Spleen (tissue), 11 donors: ENCODE data around the gene FAM107B. TPM values are rescaled to one million over a fixed set of nuclear protein-coding genes. Genes with fewer than 3 reads are reported as not detected.

Experiments
- DNase-seq: peaks from one replicate; pipeline ENCODE4 v3.0.0-alpha.2; 2020
- H3K27ac ChIP-seq, 8 donors: fragments of 200-600 bp; sonication (generic) in 7 of 8; 1 replicate in 4 of 8; 2 replicates in 4 of 8; pipeline versions ENCODE4 v1.5.0 to v1.8.0; 2016 to 2021; ENCODE audit warnings: inconsistent platforms in 4 of 8, mild to moderate bottlenecking in 4 of 8, moderate library complexity in 1 of 8
- H3K27me3 ChIP-seq, 7 donors: fragments of 200-600 bp; sonication (generic) in 6 of 7; replicated peaks in 1 of 7; 1 replicate in 4 of 7; 2 replicates in 3 of 7; pipeline versions ENCODE4 v1.5.0 to v1.8.0; 2016 to 2021; ENCODE audit warnings: inconsistent platforms in 3 of 7, mild to moderate bottlenecking in 1 of 7
- H3K36me3 ChIP-seq, 6 donors: fragments of 200-600 bp; sonication (generic) in 5 of 6; 1 replicate in 4 of 6; 2 replicates in 2 of 6; pipeline versions ENCODE4 v1.5.0 to v1.8.0; 2016 to 2021; ENCODE audit warnings: inconsistent platforms in 2 of 6
- H3K4me1 ChIP-seq, 6 donors: fragments of 200-600 bp; sonication (generic) in 5 of 6; 1 replicate in 3 of 6; 2 replicates in 3 of 6; pipeline versions ENCODE4 v1.5.0 to v1.8.0; 2016 to 2021; ENCODE audit warnings: inconsistent platforms in 3 of 6
- H3K4me3 ChIP-seq, 8 donors: fragments of 200-600 bp; sonication (generic) in 7 of 8; 1 replicate in 4 of 8; 2 replicates in 4 of 8; pipeline versions ENCODE4 v1.5.0 to v1.8.0; 2016 to 2021; ENCODE audit warnings: inconsistent platforms in 4 of 8, mild to moderate bottlenecking in 4 of 8, moderate library complexity in 2 of 8
- H3K9me3 ChIP-seq, 8 donors: fragments of 200-600 bp; sonication (generic) in 7 of 8; 1 replicate in 4 of 8; 2 replicates in 4 of 8; pipeline versions ENCODE4 v1.5.0 to v1.8.0; 2016 to 2021; ENCODE audit warnings: inconsistent platforms in 4 of 8
- POLR2A ChIP-seq, 3 donors: fragments of 450-650 bp; IDR thresholded peaks; one replicate each; pipeline ENCODE4 v1.5.1; 2017; ENCODE audit warnings: antibody characterized with exemption in 3 of 3, mild to moderate bottlenecking in 1 of 3
- POLR2AphosphoS5 ChIP-seq, 3 donors: sonication (generic); formaldehyde crosslinking; IDR thresholded peaks; one replicate each; pipeline ENCODE4 v1.5.1; 2017; ENCODE audit warnings: antibody characterized with exemption in 3 of 3
- WGBS, 5 donors: extraction: QIAGEN DNeasy Blood & Tissue Kit in 3 of 5; methylation state at CpG; one replicate each; pipeline versions ENCODE4 v1.1.5 to v1.1.7; 2013 to 2018; 5-methylcytosine and 5-hydroxymethylcytosine counted together
- intact Hi-C: fragments of 100-400 bp; cut with DNase I; formaldehyde crosslinking; loops from one replicate; pipeline ENCODE4 v1.15.0; 2023; ENCODE audit warnings: low total_unique reads
- polyA plus RNA-seq, 3 donors: library from polyadenylated mRNA; stranded (reverse); fragments of 200-250 nt; gene quantifications; one replicate each; pipeline ENCODE4 v1.2.1, GENCODE V29; 2013
- total RNA-seq, 7 donors: library from RNA; depleted of rRNA in 3 of 7; stranded (reverse); fragments of >200 nt in 3 of 7; fragmentation: NEBNext Ultra II Directional in 4 of 7; extraction: Animal tissue kit (Norgen Biotek cat#: 25700) in 4 of 7; gene quantifications; one replicate each; pipeline versions ENCODE4 v1.1.0 to v1.2.1, GENCODE V29; 2016 to 2021
- TF ChIP-seq, protein P1 (sequence below), 11 experiments: fragments of 200-600 bp in 7 of 11; fragments of 450-650 bp in 4 of 11; sonication (generic) in 4 of 11; IDR thresholded peaks in 8 of 11; conservative IDR thresholded peaks in 3 of 11; 1 replicate in 7 of 11; 2 replicates in 4 of 11; pipeline versions ENCODE4 v1.4.0 to v1.8.0; 2016 to 2021; ENCODE audit warnings: antibody characterized with exemption in 11 of 11, inconsistent platforms in 4 of 11, mild to moderate bottlenecking in 1 of 11
- donor health status: healthy with polysubstance abuse.
- donor health status: DM: no; HTN: no; CAD: no; lungs with moderate emphysema.
- donor health status: DM: no; HTN: no; CAD: no.
- donor health status: Bipolar disorder and iron deficiency.
- donor health status: healthy.
- donor health status: DM: no; HTN: no; CAD: no.
- donor health status: DM: yes; HTN: yes; CAD: no.

Gene FAM107B
- total and polyA plus RNA-seq, 10 donors: 40.1 to 115 (median 75.5) TPM

DNA sequence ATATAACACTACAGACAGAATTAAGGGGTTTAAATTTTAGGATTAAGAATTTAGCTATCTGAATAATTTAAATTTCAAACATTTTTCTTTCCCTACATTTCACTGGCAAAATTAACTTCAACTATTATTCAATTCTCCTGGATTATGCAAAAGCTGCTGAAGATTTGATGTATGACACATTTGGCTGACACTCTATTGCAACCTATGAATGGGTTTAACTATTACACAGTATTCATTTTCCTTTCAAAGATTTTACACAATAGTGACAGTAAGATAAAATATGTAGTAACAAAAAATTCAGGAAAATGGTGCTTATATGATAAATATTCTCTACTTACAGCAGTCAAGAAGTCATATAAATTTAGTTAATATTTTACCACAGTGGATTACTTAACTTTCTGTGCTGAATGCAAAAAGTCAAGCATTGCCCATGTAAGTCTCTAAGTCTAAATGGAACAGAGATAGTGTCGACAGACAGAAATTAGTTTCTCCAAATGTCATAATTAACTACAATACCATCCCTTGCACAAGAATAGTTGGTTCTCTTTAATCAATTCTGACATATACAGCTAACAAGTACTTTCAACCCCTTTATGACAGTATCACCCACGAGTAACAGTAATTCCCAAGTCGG, 249.9 kb downstream of the FAM107B start:
- intact Hi-C loops: no loop called here

DNA sequence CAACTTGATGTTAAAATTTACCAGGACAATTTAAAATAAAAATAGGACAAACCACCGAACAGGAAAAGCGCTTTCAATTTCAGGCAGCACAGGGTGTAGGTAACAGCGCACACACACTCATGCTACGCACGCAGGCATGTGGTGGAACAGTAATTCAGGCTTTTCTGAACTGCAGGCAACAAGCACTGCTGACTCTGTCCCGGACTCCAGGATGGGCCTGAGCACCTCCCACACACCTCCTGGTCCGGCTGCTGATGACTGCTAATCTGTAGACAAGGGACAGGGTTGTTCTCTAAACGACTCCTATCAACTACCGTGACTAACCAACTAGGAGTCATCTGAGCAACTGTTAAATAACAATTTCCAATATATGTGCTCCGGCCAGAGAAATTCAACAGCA, 251.4 kb downstream of the FAM107B start:
- DNase-seq: no peak
- Histone ChIP-seq H3K4me3 (no peak overlapping the region), H3K36me3 (peaks cover 0 to 88% (median 46%) of the 10 kb centered on the region in 6 donors), H3K27me3 (no peaks in the 10 kb centered on the region), H3K27ac (no peak overlapping the region), H3K4me1 (peaks cover 0 to 52% (median 2%) of the 10 kb centered on the region in 6 donors), H3K9me3 (no peaks in the 10 kb centered on the region)
- intact Hi-C loops: no loop called here
- TF ChIP-seq, protein P1, sequence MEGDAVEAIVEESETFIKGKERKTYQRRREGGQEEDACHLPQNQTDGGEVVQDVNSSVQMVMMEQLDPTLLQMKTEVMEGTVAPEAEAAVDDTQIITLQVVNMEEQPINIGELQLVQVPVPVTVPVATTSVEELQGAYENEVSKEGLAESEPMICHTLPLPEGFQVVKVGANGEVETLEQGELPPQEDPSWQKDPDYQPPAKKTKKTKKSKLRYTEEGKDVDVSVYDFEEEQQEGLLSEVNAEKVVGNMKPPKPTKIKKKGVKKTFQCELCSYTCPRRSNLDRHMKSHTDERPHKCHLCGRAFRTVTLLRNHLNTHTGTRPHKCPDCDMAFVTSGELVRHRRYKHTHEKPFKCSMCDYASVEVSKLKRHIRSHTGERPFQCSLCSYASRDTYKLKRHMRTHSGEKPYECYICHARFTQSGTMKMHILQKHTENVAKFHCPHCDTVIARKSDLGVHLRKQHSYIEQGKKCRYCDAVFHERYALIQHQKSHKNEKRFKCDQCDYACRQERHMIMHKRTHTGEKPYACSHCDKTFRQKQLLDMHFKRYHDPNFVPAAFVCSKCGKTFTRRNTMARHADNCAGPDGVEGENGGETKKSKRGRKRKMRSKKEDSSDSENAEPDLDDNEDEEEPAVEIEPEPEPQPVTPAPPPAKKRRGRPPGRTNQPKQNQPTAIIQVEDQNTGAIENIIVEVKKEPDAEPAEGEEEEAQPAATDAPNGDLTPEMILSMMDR (IDR thresholded peaks at IDR 0.05 in 8 of 11, conservative IDR thresholded peaks at IDR 0.05 in 3 of 11): no peak
- TF ChIP-seq POLR2A (IDR thresholded peaks at IDR 0.05) (no peak), POLR2AphosphoS5 (IDR thresholded peaks at IDR 0.05) (no peak)
- WGBS, 5 donors: 74 to 90% (median 86%) methylated on average over 10 of the region's 10 CpGs

More for the DNA sequence above, 249.9 kb downstream of the FAM107B start:
- Histone ChIP-seq H3K4me1 (peaks cover 0 to 67% (median 11%) of the 10 kb centered on the region in 6 donors), H3K27me3 (no peaks in the 10 kb centered on the region), H3K9me3 (no peaks in the 10 kb centered on the region), H3K36me3 (peaks cover 2 to 88% (median 45%) of the 10 kb centered on the region in 6 donors), H3K27ac (no peak overlapping the region), H3K4me3 (no peak overlapping the region)
- WGBS, 5 donors: 88 to 96% (median 95%) methylated on average over 3 of the region's 3 CpGs
- DNase-seq: no peak
- TF ChIP-seq, protein P1 (IDR thresholded peaks at IDR 0.05 in 8 of 11, conservative IDR thresholded peaks at IDR 0.05 in 3 of 11): no peak
- TF ChIP-seq POLR2AphosphoS5 (IDR thresholded peaks at IDR 0.05) (no peak), POLR2A (IDR thresholded peaks at IDR 0.05) (no peak)

DNA sequence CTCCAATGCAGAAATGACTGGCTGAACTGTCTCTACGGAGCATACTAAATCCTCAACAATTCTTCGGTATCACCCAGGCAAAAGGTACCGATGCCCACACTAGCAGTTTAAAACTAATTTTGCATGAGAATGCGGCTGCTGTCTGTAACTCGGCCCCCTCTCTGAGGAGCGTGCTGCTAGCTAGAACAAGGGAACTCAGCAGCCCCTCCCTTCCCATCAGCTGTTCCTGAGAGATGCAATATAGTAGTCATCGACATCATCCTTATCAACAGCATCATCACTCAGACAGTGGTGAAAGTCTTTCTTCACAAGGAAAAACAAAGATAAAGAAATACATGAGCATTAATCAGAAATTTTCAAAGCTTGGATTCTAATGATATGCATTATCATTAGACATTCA, 254.9 kb downstream of the FAM107B start:
- Histone ChIP-seq H3K4me3 (no peak overlapping the region), H3K9me3 (peaks cover 0 to 3% (median 0%) of the 10 kb centered on the region in 8 donors), H3K27ac (no peak overlapping the region), H3K4me1 (peaks cover 0 to 20% (median 0%) of the 10 kb centered on the region in 6 donors), H3K36me3 (peaks cover 0 to 79% (median 39%) of the 10 kb centered on the region in 6 donors), H3K27me3 (no peaks in the 10 kb centered on the region)
- intact Hi-C loops: no loop called here
- TF ChIP-seq POLR2AphosphoS5 (IDR thresholded peaks at IDR 0.05) (no peak), POLR2A (IDR thresholded peaks at IDR 0.05) (no peak)
- TF ChIP-seq, protein P1 (IDR thresholded peaks at IDR 0.05 in 8 of 11, conservative IDR thresholded peaks at IDR 0.05 in 3 of 11): no peak
- WGBS, 5 donors: 87 to 95% (median 92%) methylated on average over 7 of the region's 7 CpGs
- no peak for DNase-seq

DNA sequence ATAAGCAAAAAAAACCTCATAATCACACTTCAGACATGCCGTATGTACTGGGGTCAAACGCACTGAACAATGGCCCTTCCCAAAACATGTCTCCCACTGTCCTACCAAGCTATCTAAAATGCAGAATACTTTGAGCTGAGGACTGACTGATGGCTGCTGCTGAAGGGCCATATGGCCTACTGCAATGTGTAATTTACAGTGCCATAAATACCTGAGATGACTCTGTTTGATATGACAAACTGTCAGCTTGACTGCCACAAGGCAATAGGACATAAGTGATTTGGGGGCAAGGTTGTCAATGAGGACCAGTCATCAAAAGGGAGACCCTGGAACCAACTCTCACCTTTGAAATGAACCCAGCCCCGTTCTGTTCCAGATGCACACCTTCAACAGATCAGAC, 256.5 kb downstream of the FAM107B start:
- H3K4me3 ChIP-seq: no peak overlapping the region
- intact Hi-C loops: no loop called here
- DNase-seq: no peak
- no peaks in the 10 kb centered on the region for H3K27me3 ChIP-seq
- peaks cover 0 to 74% (median 39%) of the 10 kb centered on the region in 6 donors for H3K36me3 ChIP-seq
- no peak overlapping the region for H3K27ac ChIP-seq
- WGBS, 5 donors: 90 to 97% (median 96%) methylated on average over 3 of the region's 3 CpGs
- TF ChIP-seq, protein P1 (IDR thresholded peaks at IDR 0.05 in 8 of 11, conservative IDR thresholded peaks at IDR 0.05 in 3 of 11): no peak
- no peak for TF ChIP-seq POLR2AphosphoS5 (IDR thresholded peaks at IDR 0.05)
- no peak for TF ChIP-seq POLR2A (IDR thresholded peaks at IDR 0.05)
- peaks cover 0 to 3% (median 0%) of the 10 kb centered on the region in 8 donors for H3K9me3 ChIP-seq
- H3K4me1 ChIP-seq: peaks cover 0 to 4% (median 0%) of the 10 kb centered on the region in 6 donors
